Measurements from ENCODE around the gene SELENOO. TPM values are rescaled to one million over a fixed set of nuclear protein-coding genes. Genes with fewer than 3 reads are reported as not detected.

SELENOO gene
- total and polyA plus RNA-seq, 2 of the 13 experiments (the other 11 are each of a cell fraction or from before 2014, with no cell fraction given) = 14.4 to 19.0 TPM

GRCh38 chr22:50171965-50172421 lies 28.8 kb upstream of the SELENOO start (continued):
- TF ChIP-seq ONECUT2 (CRISPR knock-in tag; IDR thresholded peaks at IDR 0.05) (no peak), ZSCAN30 (CRISPR knock-in tag; IDR thresholded peaks at IDR 0.05) (no peak), XRCC5 (optimal IDR thresholded peaks at IDR 0.05; ENCODE audit: low read length) (no peak), ZBTB43 (CRISPR knock-in tag; conservative IDR thresholded peaks at IDR 0.05) (no peak), ETS1 (CRISPR knock-in tag; IDR thresholded peaks at IDR 0.05) (no peak), ZNF12 (CRISPR knock-in tag; IDR thresholded peaks at IDR 0.05) (no peak), PREB (CRISPR knock-in tag; IDR thresholded peaks at IDR 0.05) (no peak), CTCF (CRISPR knock-in tag; IDR thresholded peaks at IDR 0.05) (no peak), ESRRA (CRISPR knock-in tag; IDR thresholded peaks at IDR 0.05; ENCODE audit: low read depth) (no peak), IKZF4 (CRISPR knock-in tag; IDR thresholded peaks at IDR 0.05; ENCODE audit: borderline replicate concordance, low read depth, not compliant biosample characterization) (peak; percentile 10), TEF (CRISPR knock-in tag; IDR thresholded peaks at IDR 0.05) (no peak), ZNF576 (CRISPR knock-in tag; IDR thresholded peaks at IDR 0.05) (no peak), ZNF282 (IDR thresholded peaks at IDR 0.05; ENCODE audit: partially characterized antibody) (no peak), ZFX (CRISPR knock-in tag; IDR thresholded peaks at IDR 0.05; ENCODE audit: low read depth) (peak; percentile 81), ZNF749 (CRISPR knock-in tag; IDR thresholded peaks at IDR 0.05; ENCODE audit: borderline replicate concordance) (no peak), MBD4 (IDR thresholded peaks at IDR 0.05; ENCODE audit: borderline replicate concordance, low read length) (no peak), MED1 (CRISPR knock-in tag; IDR thresholded peaks at IDR 0.05) (peak; percentile 44; the same call in 1 of the 2 replicates), ATF6 (CRISPR knock-in tag; conservative IDR thresholded peaks at IDR 0.05) (no peak), THRA (CRISPR knock-in tag; IDR thresholded peaks at IDR 0.05; ENCODE audit: borderline replicate concordance) (no peak), ZNF879 (CRISPR knock-in tag; IDR thresholded peaks at IDR 0.05) (no peak), ADNP (CRISPR knock-in tag; IDR thresholded peaks at IDR 0.05) (no peak)

Data from HepG2 (cell line).